NCI-H2107 treated with DMSO at 0.1 percent for 48 hours (cell line): ENCODE results near the gene KIF12.

ENCODE experiments used
- DNase-seq: peaks from one replicate; lab custom pipeline; 2025; ENCODE audit not compliant: unreplicated experiment; lab: John Stamatoyannopoulos, UW

Gene KIF12

DNA sequence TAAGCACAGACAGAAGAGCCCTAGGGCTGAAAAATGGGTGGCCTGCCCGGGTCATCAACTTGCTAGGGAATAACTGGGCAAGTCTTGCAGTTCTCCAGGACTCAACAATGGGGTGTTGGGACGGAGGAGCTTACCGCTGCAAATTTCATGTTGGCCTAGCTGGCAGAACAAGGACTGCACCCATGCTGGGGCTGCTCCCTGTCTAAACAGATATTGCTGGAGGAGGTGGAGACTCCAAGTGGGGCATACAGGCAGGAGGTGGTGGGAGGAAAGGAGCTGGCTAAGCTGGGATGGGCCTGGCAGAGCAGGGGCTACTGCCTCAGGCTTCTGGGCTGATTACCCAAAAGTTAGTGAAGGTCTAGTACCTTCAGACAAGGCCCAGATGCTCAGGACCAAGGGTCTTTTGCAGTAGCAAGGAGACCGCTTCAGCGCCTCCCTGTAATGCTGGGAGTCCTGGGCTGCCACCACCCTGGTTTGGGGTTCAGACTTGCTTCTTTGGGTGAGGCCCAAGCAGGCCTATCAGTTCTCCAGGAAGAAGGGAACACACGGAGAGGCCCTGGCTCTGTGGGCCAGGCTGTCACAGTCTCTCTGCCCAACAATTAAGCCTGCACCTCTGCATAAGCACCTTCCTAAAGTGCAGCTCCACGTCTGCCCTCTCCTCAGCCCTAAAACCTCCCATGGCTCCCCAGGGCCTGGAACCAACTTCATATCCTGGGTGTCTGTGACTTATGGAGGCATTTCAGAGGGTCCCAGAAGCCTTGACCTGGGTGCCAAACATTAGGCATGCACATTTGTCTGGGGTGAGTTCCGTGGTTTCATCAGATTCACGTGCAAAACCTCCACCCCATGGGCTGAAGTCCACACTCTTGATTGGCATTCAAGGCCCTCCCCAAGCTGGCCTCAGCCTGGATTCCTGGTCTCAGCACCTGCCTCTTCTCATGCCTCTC is 24.2 kb upstream of the KIF12 start:
- DNase-seq: no peak

DNA sequence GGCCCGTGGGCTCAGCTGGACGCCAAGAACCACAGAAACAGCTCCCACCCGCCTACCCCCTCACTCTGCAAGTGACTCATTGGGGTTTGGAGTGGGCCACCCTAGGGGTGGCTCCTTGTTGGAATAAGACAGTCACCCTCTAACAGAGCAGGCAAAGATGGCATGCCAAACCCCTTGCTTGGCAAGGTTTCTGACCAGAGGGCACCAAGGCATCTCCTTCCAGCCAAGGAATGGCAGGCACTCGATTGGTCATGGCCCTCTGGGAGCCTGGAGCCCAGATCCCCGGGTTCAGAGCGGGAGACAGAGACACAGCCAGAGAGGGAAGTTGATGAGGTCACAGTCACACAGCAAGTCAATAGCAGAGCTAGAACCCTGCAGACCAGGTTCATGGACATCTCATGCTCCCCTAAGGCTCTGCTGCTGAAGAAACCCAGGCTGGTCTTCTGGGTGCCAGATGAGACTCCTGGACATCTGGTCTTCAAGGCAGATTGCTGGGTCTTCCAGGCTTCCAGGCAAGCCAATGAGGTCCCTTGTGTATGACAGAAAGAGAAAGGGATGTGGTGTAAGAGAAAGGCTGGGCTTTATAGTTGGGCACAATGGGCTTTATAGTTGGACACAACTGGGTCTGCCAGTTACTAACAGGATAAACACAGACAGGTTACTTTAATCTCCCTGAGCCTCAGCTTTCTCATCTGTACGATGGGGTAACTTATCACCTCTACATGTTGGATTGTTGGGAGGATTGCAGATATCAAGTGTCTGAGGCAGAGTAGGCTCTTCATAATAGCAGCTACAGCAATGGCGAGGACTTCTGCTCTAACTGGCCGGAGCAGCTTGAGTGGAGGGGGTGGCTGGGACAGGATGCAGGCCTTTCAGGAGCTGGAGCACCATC is 23.3 kb upstream of the KIF12 start:
- DNase-seq: no peak

DNA sequence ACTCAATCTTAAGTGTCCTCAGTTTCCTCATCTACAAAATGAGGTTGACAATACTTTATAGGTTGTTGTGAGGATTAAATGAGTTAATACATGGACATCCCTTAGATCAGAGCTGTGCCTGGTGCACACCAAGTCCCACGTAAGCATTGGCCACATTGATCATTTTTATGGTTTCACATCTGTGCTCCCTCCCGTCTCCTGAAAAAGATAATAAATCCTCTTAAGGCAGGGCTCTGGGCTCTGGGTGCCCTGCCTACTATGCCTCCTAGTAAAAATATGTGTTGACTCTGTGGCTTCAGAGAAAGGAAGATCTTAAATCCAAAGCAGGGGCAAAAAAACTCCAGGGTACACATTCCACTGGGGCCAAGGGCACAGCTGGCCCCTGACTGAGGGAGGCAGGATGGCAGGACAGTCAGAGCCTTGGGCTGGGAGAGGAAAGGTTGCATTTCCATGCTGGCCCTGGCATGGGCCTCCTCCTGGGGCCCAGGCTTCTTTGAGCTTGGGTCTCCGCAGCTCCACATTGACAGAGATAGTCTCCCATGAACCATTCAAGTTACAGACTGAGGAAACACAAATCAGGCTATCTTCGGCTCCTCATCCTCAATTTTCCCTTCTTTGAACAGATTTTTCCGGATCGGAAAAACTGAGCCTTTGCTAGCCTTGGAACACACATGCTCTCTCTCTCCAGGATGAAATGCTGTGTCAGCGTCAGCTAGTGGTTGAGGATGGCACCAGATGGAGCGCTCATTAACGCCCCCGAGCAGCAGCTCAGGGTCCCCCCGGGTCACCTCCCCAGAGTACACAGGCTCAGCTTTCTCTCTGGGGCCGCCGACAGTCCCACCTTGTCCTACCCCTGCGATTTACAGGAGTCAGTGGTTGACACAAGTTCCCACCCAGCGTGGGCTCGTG is 22.4 kb upstream of the KIF12 start:
- no peak for DNase-seq

DNA sequence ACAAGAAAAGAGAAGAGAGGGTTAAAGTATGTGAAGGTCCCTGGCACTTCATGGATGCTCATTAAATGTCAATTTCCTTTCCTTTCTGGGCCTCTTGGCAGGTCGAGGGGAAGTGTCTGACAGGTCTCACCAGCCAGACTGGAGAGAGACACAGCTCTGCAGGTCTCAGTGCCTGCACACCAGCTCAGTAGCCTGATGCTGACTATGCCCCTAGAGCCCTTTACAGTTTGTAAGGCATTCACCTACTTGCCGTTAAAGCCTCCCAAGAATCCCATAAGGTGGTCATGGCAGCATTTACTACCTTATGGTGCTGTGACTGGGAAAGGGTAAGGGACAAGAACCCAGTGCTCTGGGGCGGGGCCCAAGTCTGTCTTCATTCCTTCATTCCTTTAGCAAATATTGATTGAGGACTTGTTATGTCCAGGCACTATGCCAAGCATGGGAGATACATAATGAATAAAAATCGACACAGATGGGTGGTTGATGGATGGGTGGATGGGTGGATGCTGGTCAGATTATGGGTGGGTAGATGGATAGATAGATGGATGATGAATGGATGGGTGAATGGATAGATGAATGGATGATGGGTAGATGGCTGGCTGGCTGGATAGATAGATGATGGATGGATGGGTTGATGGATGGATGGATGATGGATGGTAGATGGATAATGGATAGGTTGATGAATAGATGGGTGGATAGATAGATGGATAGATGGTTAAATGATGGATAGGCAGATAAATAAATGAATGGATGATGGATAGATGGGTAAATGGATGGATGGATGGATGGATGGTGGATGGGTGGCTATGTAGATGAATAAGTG is 21.3 kb upstream of the KIF12 start:
- DNase-seq: no peak

DNA sequence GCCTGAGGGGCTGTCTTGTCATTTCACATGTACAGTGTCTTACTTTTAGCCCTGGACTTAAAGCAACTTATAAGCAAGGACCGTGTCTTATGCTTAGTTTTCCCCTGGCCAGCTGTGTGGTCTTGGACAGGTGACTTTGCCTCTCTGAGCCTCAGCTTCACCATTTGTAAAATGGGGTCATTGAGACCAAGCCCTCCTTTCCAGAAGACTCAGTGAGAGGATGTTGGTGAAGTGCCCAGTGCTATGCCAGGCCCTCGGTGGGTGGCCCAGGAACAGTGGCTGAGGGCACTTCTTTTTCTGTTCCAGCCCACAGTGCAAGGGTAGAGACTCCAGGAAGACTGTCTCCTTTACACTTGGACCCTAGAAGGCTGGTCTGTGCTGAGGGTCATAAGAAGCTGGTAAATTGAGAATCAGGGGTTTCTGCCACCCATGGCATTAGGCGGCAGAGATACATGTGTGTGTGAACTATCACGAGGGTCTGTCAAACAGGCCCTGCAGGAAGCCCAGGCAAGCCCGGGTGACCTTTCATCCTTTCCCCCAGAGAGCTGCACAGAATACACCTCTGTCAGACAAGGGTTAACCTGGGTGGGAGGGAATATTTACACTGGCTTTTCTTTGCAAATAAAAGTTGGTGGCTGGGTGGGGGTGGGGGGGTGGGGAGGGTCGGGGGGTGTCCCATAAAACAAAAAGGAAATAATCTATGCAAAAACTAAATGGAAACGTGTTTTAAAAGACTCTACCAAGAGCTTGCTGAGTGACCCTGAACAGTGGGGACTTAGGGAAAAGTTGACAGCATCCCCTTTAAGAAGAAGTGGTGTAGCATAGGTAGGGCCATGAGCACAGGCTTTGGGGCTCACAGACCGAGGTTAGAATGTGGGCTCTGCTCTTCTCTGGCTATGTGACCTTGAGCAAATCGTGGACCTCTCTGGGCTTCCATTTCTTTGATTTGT is 20.4 kb upstream of the KIF12 start:
- no peak for DNase-seq

DNA sequence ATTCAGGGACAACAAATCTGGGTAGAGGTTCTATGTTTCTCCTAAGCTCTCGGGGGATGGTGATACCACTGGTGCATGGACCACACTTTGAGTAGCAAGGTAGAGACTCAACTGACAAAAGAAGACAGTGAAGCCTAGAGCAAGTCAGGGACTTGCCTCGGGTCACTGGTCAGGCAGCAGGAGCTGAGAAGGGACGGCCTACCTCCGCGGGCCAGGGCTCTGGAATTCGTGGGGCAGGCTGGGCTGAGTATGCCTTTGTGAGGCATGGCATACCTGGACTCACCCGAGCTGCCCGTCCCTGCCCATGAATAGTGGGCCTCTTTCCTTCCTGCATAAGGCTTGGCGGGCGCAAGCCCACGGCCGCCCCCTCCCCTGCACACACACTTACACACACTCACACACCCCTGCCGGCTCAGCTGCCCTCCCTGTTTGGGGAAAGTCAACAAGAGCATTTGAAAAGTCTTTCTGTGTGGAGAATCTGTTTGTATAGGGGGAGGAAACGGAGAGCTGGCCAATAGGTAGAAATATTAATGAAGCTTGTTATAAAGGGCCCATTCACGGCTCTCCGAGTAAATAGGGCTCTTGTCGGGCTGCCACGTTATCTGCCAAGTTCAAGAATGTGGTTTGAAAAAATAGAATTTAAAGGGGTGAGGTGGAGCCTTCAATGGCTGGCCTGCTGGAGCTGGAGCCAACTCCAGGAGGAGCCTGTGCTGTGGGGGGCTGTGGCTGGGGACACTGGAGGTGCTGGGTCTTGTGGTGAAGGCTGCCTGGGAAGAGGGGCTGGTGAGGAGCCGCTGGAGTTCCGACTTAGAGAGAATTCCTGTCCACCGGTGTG is 19.1 kb upstream of the KIF12 start:
- DNase-seq: no peak

DNA sequence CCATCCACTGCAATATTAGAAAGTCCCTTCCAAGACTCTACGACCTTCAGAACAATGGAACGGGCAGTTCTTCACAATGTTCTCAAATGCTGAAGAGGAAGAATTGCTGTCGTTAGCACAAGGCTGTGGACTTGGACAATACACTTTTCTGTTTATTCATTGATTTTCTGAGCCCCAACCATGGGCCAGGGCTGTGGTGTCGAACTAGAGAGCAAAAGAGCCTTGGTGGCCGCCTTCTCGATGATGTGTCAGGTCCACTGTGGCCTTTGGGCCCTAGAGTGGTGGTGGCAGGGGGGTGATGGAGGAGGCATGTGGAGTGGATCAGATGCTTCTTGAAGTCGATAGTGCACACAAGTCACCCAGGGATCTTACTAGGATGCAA is 18.5 kb upstream of the KIF12 start:
- DNase-seq: no peak

DNA sequence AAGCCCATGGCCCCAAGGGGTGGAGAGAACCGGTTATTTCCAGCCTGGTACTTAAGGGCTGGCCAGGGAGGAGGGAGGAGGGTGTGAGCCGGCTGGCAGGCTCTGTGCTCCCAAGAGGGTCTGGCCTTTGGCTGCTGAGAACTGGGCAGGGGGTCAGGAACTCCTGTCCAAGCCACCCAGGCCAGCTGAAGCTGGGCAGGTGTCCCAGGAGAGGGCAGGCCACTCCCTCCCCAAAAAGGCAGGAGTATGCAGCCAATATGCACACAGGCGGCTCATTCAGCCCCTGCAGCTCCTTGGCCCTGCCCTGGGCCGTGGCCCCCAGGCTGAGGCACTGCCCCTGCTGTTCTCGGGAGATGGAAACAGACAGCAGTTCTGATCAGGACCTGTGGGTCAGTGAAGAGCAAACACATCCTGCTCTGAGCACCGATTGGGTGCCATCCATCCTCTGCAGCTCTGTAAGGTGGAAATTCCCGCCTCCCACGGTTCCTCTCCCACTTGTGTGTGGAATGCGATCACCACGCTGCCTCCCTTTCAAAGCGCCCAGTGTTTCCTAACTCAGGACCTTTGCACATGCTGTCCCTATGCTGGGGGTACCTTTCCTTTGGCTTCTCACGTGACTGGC is 17.1 kb upstream of the KIF12 start:
- no peak for DNase-seq

DNA sequence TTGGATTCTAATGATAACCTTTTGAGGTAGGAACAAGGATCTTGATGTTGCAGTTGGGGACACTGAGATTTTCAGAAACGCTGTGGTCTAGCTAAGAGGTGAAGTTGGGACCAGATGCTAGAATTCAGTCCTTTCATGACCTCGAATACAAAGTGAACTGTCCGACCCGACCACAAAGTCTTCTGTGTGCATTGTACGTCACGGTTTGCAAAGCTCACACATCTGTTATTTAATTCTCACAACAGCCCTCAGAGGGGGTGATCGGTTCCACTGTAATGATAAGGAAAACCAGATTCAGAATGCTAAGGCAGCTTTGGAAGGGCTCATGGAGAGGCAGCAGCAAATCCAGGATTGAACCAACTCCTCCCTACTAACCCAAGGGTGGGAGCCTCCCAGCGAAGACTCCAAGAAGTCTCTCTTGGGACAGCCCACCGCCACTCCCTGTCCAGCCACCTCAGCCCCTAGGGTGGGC is 16.6 kb upstream of the KIF12 start:
- DNase-seq: no peak

DNA sequence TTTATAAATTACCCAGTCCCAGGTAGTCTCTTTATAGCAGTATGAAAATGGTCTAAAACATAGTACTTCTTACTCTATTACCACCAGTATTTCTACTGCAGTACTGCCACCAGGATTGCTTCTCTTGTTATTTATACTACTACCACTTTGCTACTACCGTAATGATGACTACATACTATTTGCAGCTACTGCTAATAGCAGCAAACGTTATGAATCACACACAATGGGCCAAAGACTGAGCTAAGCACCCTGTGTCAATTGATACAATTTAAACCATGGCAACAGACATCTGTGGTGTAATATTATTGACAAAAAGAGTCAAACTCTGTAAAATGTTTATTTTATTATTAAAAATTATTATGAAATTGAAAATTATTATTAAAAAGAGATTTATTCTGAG is 15.3 kb upstream of the KIF12 start:
- DNase-seq: no peak

DNA sequence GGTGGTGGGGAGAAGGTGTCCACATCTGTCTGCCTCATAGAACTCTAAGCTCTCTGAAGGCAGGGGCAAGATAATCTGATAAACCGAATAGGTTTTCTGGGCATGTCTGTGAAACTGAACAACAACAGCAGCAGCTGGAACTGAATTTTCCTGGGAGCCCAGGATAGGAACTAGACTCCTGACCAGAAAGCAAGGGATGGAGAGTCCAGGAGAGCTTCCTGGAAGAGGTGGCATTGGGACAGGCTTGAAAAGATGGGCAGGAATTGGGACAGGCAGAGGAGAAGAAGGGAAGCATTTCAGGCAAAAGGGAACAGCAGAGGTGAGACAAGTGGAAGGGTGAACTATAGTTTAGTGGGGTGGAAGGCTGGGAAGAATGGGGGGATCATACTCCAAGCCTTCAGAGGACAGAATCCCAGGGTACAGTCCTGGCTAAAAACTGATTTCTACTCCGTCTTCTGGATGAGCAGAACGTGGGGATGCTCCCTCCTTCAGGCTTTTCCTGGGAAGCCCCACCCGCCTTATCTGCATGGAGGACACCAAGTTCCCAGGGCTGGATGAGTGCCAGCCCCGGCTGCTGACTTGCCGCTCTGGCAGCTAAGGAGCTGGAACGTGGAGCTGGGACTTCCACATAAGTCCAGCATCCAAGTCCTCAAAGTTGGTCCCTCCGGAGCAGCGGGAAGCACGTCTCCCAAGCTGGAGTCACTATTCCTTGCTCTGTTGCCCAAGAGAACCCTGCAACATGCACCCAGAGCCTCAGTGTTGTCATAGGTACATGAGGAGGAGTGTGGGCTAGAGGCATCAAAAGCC is 13.9 kb upstream of the KIF12 start:
- DNase-seq: no peak

DNA sequence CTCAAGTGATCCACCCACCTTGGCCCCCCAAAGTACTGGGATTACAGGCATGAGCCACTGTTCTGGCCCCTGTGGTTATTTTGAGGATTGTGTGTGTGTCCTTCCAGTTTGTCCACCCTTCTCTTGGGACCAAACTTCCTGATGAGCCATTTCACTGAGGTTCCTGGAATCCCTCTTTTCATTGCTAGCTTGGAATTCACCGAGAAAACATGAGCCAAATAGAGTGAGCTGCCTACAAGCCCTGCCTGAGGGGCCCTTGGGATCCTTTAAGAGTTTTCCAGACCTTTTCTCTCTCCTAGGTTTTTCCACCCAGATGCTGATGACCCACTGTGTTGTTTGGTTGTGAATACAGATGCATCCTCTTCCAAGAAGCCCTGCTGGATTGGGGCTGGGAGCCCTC is 13.2 kb upstream of the KIF12 start:
- DNase-seq: no peak

DNA sequence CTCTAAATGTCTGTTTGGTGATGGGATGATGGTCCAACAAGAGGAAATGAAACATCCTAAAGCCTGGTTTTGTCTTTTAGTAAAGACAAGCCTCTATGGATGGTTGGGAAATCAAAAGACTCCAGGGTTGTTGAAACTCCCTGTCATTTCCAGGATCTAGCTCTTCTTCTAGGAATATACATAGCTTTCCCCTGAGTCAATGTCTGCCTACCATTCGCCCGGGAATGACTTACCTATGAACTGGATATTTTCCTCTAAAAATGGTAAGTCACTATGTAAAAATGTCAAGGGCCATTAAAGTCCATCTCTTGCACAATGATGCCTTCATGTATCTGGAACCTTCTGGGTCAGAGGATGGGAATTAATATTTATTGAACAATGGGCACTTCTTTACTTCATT is 11.1 kb upstream of the KIF12 start:
- no peak for DNase-seq

DNA sequence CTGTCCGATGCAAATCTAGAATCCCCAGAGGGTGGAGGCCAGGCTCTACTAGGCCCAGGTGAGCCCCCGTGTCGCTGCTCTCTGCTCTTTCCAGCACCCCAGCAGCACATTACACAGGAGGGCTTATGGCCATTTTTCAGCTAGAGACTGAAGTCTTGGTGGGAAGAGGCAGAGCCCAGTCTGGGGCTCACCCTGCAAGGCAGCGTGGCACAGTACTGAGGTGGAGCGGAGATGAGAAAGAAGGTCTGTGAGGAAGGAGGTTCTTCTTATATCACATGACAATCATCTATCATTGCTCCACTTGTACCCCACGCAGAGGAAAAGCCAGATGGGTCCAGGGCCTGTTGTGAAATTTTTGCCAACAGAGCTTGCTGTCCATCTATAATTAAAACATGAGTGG is 10.0 kb upstream of the KIF12 start:
- DNase-seq: no peak

DNA sequence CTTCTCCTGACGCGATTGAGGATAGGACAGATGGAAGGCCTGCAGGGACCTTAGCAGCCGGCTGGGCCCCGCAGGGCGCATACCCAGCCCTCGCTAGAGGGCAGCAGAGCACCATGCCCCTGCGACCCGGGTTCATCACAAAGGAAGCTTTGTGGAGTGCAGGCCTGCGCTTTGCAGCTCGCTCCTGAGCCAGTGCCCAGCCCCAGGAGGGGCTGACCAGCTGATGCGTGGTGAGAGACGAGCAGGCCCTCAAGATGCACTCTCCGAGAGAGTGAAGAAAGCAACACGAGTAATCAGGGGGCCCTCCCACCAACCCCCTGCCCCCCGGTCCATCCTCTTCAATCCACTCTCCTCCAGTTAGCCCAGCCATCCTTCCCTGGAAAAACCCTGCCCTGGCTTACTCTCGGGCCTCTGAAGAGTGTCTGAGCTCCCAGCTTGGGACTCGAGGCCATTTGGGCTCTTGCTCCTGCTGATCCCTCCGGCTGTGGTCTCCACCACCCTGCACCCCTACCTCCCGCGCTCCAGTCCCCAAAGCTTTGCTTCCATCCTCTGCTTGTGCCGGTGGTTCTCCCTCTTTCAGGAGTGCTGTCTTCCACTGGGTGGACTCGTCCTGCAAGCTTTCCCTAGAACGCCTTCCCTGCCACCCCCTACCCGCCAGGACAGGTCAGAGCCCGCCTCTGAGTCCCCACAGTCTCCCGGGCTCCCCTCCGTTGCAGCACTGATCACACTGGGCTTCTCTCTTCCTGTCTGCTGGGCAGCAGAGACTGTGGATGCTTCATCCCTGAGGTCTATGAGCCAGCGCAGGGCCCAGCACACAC is 9.1 kb upstream of the KIF12 start:
- DNase-seq: peak; percentile 13
